Astrocyte (in vitro differentiated cells and primary cell): ENCODE results near the gene CNPY2. TPM values are rescaled to one million over a fixed set of nuclear protein-coding genes. Genes with fewer than 3 reads are reported as not detected.
"Not testable (repeated sequence)": the region's sequence is repeated elsewhere in the genome, so short reads cannot be mapped to it uniquely, and the experiment has no call there.

Experiments used
- DNase-seq: peaks from one replicate; pipeline ENCODE4 v3.0.0-alpha.2; 2010; ENCODE audit warnings: low read depth
- FAIRE-seq: peaks from 2 replicates; lab custom pipeline; 2011; peaks lifted over from hg19 to GRCh38; lab: Jason Lieb, UNC
- H2AFZ ChIP-seq: 2 replicates; pipeline ENCODE4 v1.6.0; 2012; ENCODE audit warnings: low read depth, low read length, inconsistent platforms
- H3K27ac ChIP-seq: 2 replicates; pipeline ENCODE4 v1.5.1; 2011; ENCODE audit warnings: low read depth, low read length, inconsistent platforms
- H3K27me3 ChIP-seq: 2 replicates; pipeline ENCODE4 v1.6.0; 2011; ENCODE audit warnings: low read length, inconsistent platforms; ENCODE audit not compliant: insufficient read depth
- H3K36me3 ChIP-seq: 2 replicates; pipeline ENCODE4 v1.5.1; 2011; ENCODE audit warnings: low read length, inconsistent platforms; ENCODE audit not compliant: insufficient read depth
- H3K4me1 ChIP-seq: 2 replicates; pipeline ENCODE4 v1.5.1; 2011; ENCODE audit warnings: low read length, inconsistent platforms; ENCODE audit not compliant: insufficient read depth
- H3K4me2 ChIP-seq: 2 replicates; pipeline ENCODE4 v1.6.0; 2012; ENCODE audit warnings: low read length, inconsistent platforms
- H3K4me3 ChIP-seq: 2 replicates; pipeline ENCODE4 v1.5.1; 2011; ENCODE audit warnings: low read depth, mild to moderate bottlenecking, low read length, inconsistent platforms; ENCODE audit not compliant: insufficient read depth
- H3K79me2 ChIP-seq: 2 replicates; pipeline ENCODE4 v1.6.0; 2012; ENCODE audit warnings: mild to moderate bottlenecking, low read length, inconsistent platforms; ENCODE audit not compliant: insufficient read depth
- H3K9ac ChIP-seq: 2 replicates; pipeline ENCODE4 v1.6.0; 2012; ENCODE audit warnings: mild to moderate bottlenecking, low read length, inconsistent platforms
- H3K9me3 ChIP-seq: 2 replicates; pipeline ENCODE4 v1.5.1; 2012; ENCODE audit warnings: low read depth, mild to moderate bottlenecking, low read length, inconsistent platforms; ENCODE audit not compliant: insufficient read depth
- H4K20me1 ChIP-seq: 2 replicates; pipeline ENCODE4 v1.6.0; 2012; ENCODE audit warnings: low read length, inconsistent platforms; ENCODE audit not compliant: insufficient read depth
- H3K27ac Mint-ChIP-seq: one replicate; pipeline ENCODE4 v1.8.0; 2021; ENCODE audit warnings: mild to moderate bottlenecking, mixed read lengths; ENCODE audit not compliant: unreplicated experiment
- H3K27me3 Mint-ChIP-seq: one replicate; pipeline ENCODE4 v1.8.0; 2021; ENCODE audit warnings: low read depth, mixed read lengths; ENCODE audit not compliant: unreplicated experiment
- H3K36me3 Mint-ChIP-seq: one replicate; pipeline ENCODE4 v1.8.0; 2021; ENCODE audit warnings: low read depth, mixed read lengths; ENCODE audit not compliant: unreplicated experiment
- H3K4me1 Mint-ChIP-seq: one replicate; pipeline ENCODE4 v1.8.0; 2021; ENCODE audit warnings: low read depth, mixed read lengths; ENCODE audit not compliant: unreplicated experiment
- H3K4me3 Mint-ChIP-seq: one replicate; pipeline ENCODE4 v1.8.0; 2021; ENCODE audit warnings: mild to moderate bottlenecking, moderate library complexity, mixed read lengths; ENCODE audit not compliant: unreplicated experiment
- H3K9me3 Mint-ChIP-seq: one replicate; pipeline ENCODE4 v1.8.0; 2021; ENCODE audit warnings: mild to moderate bottlenecking, mixed read lengths; ENCODE audit not compliant: unreplicated experiment
- CTCF ChIP-seq: IDR thresholded peaks from 2 replicates; pipeline ENCODE4 v1.5.1; 2011; ENCODE audit warnings: low read depth, mild to moderate bottlenecking, inconsistent platforms, low read length, moderate library complexity; ENCODE audit not compliant: insufficient read depth
- EZH2 ChIP-seq: IDR thresholded peaks from 2 replicates; pipeline ENCODE4 v1.6.1; 2012; ENCODE audit warnings: mild to moderate bottlenecking, low read length, inconsistent platforms; ENCODE audit not compliant: insufficient read depth
- total RNA-seq: library from RNA; stranded (reverse); gene quantifications from 2 replicates; pipeline ENCODE4 v1.2.1, GENCODE V29; 2021

CNPY2 gene
- total RNA-seq, 1 donor from 2014 or later, result 187 TPM

- DNase-seq (no peak), FAIRE-seq (no peak)
- H3K36me3 ChIP-seq, result peaks cover 38% of the 10 kb centered on the region
- H2AFZ ChIP-seq, result no peak overlapping the region
- Mint-ChIP-seq H3K27ac (no peak overlapping the region), H3K4me1 (peaks cover 3% of the 10 kb centered on the region), H3K36me3 (peaks cover 47% of the 10 kb centered on the region), H3K4me3 (no peak overlapping the region), H3K9me3 (no peaks in the 10 kb centered on the region), H3K27me3 (no peaks in the 10 kb centered on the region)
- H3K9me3 ChIP-seq, result no peaks in the 10 kb centered on the region
- no peaks in the 10 kb centered on the region for H3K79me2 ChIP-seq
- H3K9ac ChIP-seq, result no peak overlapping the region
- TF ChIP-seq CTCF (no peak), EZH2 (no peak)
- H3K4me1 ChIP-seq, result no peaks in the 10 kb centered on the region
- H3K27me3 ChIP-seq, result no peaks in the 10 kb centered on the region
- H3K4me3 ChIP-seq, result no peak overlapping the region
- no peak overlapping the region for H3K27ac ChIP-seq
- no peak overlapping the region for H3K4me2 ChIP-seq
- no peaks in the 10 kb centered on the region for H4K20me1 ChIP-seq
Measured at GRCh38 chr12:56346675-56347074, 30.9 kb upstream of the CNPY2 start.

- H3K4me3 ChIP-seq, H3K4me2 ChIP-seq, H3K27me3 Mint-ChIP-seq, H3K27ac Mint-ChIP-seq, H3K4me3 Mint-ChIP-seq, H3K27me3 ChIP-seq, H4K20me1 ChIP-seq, H3K9ac ChIP-seq, DNase-seq, H3K9me3 ChIP-seq, H2AFZ ChIP-seq, H3K4me1 ChIP-seq, H3K4me1 Mint-ChIP-seq, H3K27ac ChIP-seq, H3K9me3 Mint-ChIP-seq, FAIRE-seq, H3K79me2 ChIP-seq: not testable (repeated sequence)
- peaks cover 33% of the 10 kb centered on the region for H3K36me3 Mint-ChIP-seq
- H3K36me3 ChIP-seq, result peaks cover 14% of the 10 kb centered on the region
Measured at GRCh38 chr12:56342290-56342689, 26.5 kb upstream of the CNPY2 start.

GRCh38 chr12:56341616-56342015 is 25.8 kb upstream of the CNPY2 start:
- Histone ChIP-seq H3K9ac (no peak overlapping the region), H3K4me2 (no peak overlapping the region), H4K20me1 (no peaks in the 10 kb centered on the region), H3K27ac (no peak overlapping the region), H3K27me3 (no peaks in the 10 kb centered on the region), H3K36me3 (peaks cover 11% of the 10 kb centered on the region), H3K4me3 (no peak overlapping the region), H3K4me1 (peaks cover 6% of the 10 kb centered on the region), H2AFZ (no peak overlapping the region), H3K79me2 (no peaks in the 10 kb centered on the region), H3K9me3 (no peaks in the 10 kb centered on the region)
- Mint-ChIP-seq H3K36me3 (peaks cover 28% of the 10 kb centered on the region), H3K27ac (no peak overlapping the region), H3K27me3 (no peaks in the 10 kb centered on the region), H3K4me1 (peaks cover 8% of the 10 kb centered on the region), H3K4me3 (no peak overlapping the region), H3K9me3 (no peaks in the 10 kb centered on the region)
- no peak for TF ChIP-seq EZH2
- no peak for TF ChIP-seq CTCF
- DNase-seq (no peak), FAIRE-seq (no peak)
